ENCODE measurements around the gene STARD7. TPM values are rescaled to one million over a fixed set of nuclear protein-coding genes. Genes with fewer than 3 reads are reported as not detected.

The STARD7 gene
- total and polyA plus RNA-seq, 9 of the 15 experiments (the other 6 are each of a cell fraction or from before 2014, with no cell fraction given): 90.9 to 196 (median 145) TPM

- TF ChIP-seq, protein P1, sequence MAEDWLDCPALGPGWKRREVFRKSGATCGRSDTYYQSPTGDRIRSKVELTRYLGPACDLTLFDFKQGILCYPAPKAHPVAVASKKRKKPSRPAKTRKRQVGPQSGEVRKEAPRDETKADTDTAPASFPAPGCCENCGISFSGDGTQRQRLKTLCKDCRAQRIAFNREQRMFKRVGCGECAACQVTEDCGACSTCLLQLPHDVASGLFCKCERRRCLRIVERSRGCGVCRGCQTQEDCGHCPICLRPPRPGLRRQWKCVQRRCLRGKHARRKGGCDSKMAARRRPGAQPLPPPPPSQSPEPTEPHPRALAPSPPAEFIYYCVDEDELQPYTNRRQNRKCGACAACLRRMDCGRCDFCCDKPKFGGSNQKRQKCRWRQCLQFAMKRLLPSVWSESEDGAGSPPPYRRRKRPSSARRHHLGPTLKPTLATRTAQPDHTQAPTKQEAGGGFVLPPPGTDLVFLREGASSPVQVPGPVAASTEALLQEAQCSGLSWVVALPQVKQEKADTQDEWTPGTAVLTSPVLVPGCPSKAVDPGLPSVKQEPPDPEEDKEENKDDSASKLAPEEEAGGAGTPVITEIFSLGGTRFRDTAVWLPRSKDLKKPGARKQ (CRISPR knock-in tag; IDR thresholded peaks at IDR 0.05): no peak
- TF ChIP-seq MCM7 (IDR thresholded peaks at IDR 0.05): no peak
These were observed 37.2 kb upstream of the STARD7 start (continued) for GRCh38 chr2:96245609-96246390.

GRCh38 chr2:96243843-96244242 lies 35.2 kb upstream of the STARD7 start:
- TF ChIP-seq NFIC (IDR thresholded peaks at IDR 0.05) (peak; percentile 78), RFX1 (IDR thresholded peaks at IDR 0.05) (no peak)
- no TSS peak for BruUV-seq (replicated peaks)
- 62% methylated on average over 4 of the region's 5 CpGs for WGBS (ENCODE audit: insufficient coverage, low coverage, missing lambda C conversion rate)
- Histone ChIP-seq H3K4me3 (no peak overlapping the region), H2AFZ (ENCODE audit: low read depth, low read length) (no peak overlapping the region), H3K27ac (ENCODE audit: extremely low read depth, low read depth, low read length) (no peak overlapping the region), H4K20me1 (replicated peaks; ENCODE audit: control insufficient read depth, insufficient read depth, low read length) (no peaks in the 10 kb centered on the region), H3K4me1 (replicated peaks in 1 of 2; ENCODE audit: control insufficient read depth in 2 of 2, insufficient read depth in 2 of 2, low read length in 2 of 2) (peaks cover 5 to 19% of the 10 kb centered on the region in 2 experiments; a peak in 4 of 5 replicates), H3K27me3 (ENCODE audit: control insufficient read depth in 2 of 2, insufficient read depth in 2 of 2, low read length in 2 of 2) (no peaks in the 10 kb centered on the region), H3K9ac (ENCODE audit: insufficient read depth in 1 of 2, low read depth in 2 of 2, low read length in 2 of 2) (no peak overlapping the region), H3K36me3 (ENCODE audit: control insufficient read depth, insufficient read depth, low read length) (no peaks in the 10 kb centered on the region; the same call in 2 of the 3 replicates), H3K4me2 (ENCODE audit: insufficient read depth, low read length) (no peak overlapping the region), H3K9me1 (ENCODE audit: control insufficient read depth, insufficient read depth, low read length) (no peaks in the 10 kb centered on the region), H3K9me3 (replicated peaks; ENCODE audit: control insufficient read depth, insufficient read depth, low read depth, low read length) (no peaks in the 10 kb centered on the region), H3K79me2 (ENCODE audit: control insufficient read depth, insufficient read depth, low read length) (no peaks in the 10 kb centered on the region)
- no peak for ATAC-seq
- in situ Hi-C loops (cut with MboI): no loop called here
- POLR2A ChIA-PET: no interaction called here
- no peak for DNase-seq (ENCODE audit: extremely low read depth in 1 of 4, low spot score in 3 of 4)
- FAIRE-seq: no peak
- CTCF ChIA-PET (ENCODE audit: low intra/inter-chr PET ratio): no interaction called here
- intact Hi-C loops (cut with micrococcal nuclease): no loop called here

Measured in K562 (cell line).